ENCODE data around the gene RALGPS2. TPM values are rescaled to one million over a fixed set of nuclear protein-coding genes. Genes with fewer than 3 reads are reported as not detected.
A peak's percentile ranks its signal among the peaks of the same experiment; 100 is the strongest.

Gene RALGPS2
- total and polyA plus RNA-seq, 2 of the 13 experiments (the other 11 are each of a cell fraction or from before 2014, with no cell fraction given) = 15.6 to 36.0 TPM

DNA sequence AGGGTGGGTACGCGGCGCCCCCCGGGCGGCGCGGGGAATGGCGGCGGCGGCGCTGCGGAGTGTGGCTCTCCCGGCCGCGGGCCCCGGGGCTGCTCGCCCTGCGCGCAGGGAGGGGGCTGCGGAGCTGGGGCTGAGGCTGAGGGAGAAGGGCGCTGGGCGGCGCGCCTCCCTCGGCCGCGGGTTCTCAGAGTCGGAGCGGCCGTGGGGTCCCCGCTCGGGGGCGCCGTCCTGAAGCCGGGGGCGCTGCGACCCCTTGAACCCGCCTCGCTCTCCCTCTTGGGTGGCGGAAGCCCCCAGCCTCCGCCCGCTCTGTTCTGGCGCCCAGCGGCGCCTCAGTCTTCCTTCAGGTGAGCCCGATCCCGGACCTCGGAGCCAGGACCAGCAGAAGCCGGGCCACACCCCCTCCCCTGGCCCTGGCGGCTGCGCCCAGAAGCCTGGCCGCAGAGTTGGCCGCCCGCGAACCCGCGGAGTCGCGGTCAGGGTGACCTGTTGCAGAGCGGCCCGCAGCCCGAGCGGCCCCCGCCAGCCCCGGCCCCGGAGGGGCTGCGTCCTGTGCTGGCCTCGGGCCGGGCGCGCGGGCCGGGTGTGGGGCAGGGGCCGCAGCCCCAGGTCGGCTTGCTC lies 532 bp downstream of the RALGPS2 start (continued):
- TF ChIP-seq ZNF678 (CRISPR knock-in tag; IDR thresholded peaks at IDR 0.05) = no peak
- no peak for TF ChIP-seq HNRNPUL1 (IDR thresholded peaks at IDR 0.05; ENCODE audit: low read depth, low read length)
- TF ChIP-seq, protein P1, sequence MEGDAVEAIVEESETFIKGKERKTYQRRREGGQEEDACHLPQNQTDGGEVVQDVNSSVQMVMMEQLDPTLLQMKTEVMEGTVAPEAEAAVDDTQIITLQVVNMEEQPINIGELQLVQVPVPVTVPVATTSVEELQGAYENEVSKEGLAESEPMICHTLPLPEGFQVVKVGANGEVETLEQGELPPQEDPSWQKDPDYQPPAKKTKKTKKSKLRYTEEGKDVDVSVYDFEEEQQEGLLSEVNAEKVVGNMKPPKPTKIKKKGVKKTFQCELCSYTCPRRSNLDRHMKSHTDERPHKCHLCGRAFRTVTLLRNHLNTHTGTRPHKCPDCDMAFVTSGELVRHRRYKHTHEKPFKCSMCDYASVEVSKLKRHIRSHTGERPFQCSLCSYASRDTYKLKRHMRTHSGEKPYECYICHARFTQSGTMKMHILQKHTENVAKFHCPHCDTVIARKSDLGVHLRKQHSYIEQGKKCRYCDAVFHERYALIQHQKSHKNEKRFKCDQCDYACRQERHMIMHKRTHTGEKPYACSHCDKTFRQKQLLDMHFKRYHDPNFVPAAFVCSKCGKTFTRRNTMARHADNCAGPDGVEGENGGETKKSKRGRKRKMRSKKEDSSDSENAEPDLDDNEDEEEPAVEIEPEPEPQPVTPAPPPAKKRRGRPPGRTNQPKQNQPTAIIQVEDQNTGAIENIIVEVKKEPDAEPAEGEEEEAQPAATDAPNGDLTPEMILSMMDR (CRISPR knock-in tag; IDR thresholded peaks at IDR 0.05) = peak; percentile 20; the same call in 1 of the 2 replicates
- no peak for TF ChIP-seq BHLHE40 (IDR thresholded peaks at IDR 0.05; ENCODE audit: low read length)
- TF ChIP-seq THAP11 (CRISPR knock-in tag; IDR thresholded peaks at IDR 0.05) = no peak
- no peak for TF ChIP-seq SCMH1 (CRISPR knock-in tag; IDR thresholded peaks at IDR 0.05; ENCODE audit: borderline replicate concordance)
- TF ChIP-seq, protein P2, sequence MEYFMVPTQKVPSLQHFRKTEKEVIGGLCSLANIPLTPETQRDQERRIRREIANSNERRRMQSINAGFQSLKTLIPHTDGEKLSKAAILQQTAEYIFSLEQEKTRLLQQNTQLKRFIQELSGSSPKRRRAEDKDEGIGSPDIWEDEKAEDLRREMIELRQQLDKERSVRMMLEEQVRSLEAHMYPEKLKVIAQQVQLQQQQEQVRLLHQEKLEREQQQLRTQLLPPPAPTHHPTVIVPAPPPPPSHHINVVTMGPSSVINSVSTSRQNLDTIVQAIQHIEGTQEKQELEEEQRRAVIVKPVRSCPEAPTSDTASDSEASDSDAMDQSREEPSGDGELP (IDR thresholded peaks at IDR 0.05; ENCODE audit: borderline replicate concordance, low read depth) = no peak
- TF ChIP-seq, protein P3, sequence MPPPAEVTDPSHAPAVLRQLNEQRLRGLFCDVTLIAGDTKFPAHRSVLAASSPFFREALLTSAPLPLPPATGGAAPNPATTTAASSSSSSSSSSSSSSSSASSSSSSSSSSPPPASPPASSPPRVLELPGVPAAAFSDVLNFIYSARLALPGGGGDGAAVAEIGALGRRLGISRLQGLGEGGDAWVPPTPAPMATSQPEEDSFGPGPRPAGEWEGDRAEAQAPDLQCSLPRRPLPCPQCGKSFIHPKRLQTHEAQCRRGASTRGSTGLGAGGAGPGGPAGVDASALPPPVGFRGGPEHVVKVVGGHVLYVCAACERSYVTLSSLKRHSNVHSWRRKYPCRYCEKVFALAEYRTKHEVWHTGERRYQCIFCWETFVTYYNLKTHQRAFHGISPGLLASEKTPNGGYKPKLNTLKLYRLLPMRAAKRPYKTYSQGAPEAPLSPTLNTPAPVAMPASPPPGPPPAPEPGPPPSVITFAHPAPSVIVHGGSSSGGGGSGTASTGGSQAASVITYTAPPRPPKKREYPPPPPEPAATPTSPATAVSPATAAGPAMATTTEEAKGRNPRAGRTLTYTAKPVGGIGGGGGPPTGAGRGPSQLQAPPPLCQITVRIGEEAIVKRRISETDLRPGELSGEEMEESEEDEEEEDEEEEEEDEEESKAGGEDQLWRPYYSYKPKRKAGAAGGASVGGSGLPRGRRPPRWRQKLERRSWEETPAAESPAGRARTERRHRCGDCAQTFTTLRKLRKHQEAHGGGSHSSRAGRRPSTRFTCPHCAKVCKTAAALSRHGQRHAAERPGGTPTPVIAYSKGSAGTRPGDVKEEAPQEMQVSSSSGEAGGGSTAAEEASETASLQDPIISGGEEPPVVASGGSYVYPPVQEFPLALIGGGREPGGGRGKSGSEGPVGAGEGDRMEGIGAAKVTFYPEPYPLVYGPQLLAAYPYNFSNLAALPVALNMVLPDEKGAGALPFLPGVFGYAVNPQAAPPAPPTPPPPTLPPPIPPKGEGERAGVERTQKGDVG (CRISPR knock-in tag; IDR thresholded peaks at IDR 0.05; ENCODE audit: borderline replicate concordance) = no peak
- TF ChIP-seq CAMTA2 (CRISPR knock-in tag; IDR thresholded peaks at IDR 0.05; ENCODE audit: borderline replicate concordance) = no peak
- no peak for TF ChIP-seq ZKSCAN8 (CRISPR knock-in tag; IDR thresholded peaks at IDR 0.05; ENCODE audit: borderline replicate concordance)
- TF ChIP-seq ZFP36 (IDR thresholded peaks at IDR 0.05; ENCODE audit: borderline replicate concordance, low read depth, low read length, partially characterized antibody) = no peak
- TF ChIP-seq DNMT3B (CRISPR knock-in tag; conservative IDR thresholded peaks at IDR 0.05) = no peak
- TF ChIP-seq, protein P4, sequence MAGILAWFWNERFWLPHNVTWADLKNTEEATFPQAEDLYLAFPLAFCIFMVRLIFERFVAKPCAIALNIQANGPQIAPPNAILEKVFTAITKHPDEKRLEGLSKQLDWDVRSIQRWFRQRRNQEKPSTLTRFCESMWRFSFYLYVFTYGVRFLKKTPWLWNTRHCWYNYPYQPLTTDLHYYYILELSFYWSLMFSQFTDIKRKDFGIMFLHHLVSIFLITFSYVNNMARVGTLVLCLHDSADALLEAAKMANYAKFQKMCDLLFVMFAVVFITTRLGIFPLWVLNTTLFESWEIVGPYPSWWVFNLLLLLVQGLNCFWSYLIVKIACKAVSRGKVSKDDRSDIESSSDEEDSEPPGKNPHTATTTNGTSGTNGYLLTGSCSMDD (CRISPR knock-in tag; IDR thresholded peaks at IDR 0.05) = no peak
- 0 out of 2 replicates have a peak, but pooled peaks have one; percentile 62 for TF ChIP-seq ZSCAN12 (CRISPR knock-in tag; IDR thresholded peaks at IDR 0.05)
- TF ChIP-seq RAD21 (CRISPR knock-in tag; IDR thresholded peaks at IDR 0.05) = peak; percentile 36
- TF ChIP-seq CHD4 (IDR thresholded peaks at IDR 0.05; ENCODE audit: borderline replicate concordance, low read length) = no peak
- TF ChIP-seq ZNF670 (CRISPR knock-in tag; IDR thresholded peaks at IDR 0.05; ENCODE audit: borderline replicate concordance) = no peak
- TF ChIP-seq EEA1 (CRISPR knock-in tag; IDR thresholded peaks at IDR 0.05; ENCODE audit: borderline replicate concordance) = peak; percentile 36; the same call in 1 of the 2 replicates
- peak; percentile 49; the same call in 1 of the 2 replicates for TF ChIP-seq ZNF782 (CRISPR knock-in tag; IDR thresholded peaks at IDR 0.05; ENCODE audit: borderline replicate concordance)
- no peak for TF ChIP-seq HOXD1 (CRISPR knock-in tag; IDR thresholded peaks at IDR 0.05)
- TF ChIP-seq KLF13 (CRISPR knock-in tag; IDR thresholded peaks at IDR 0.05) = no peak
- TF ChIP-seq ZNF614 (CRISPR knock-in tag; IDR thresholded peaks at IDR 0.05; ENCODE audit: borderline replicate concordance) = no peak

Data from HepG2 (cell line).